K562 (cell line): ENCODE results near the gene BIN1. TPM values are rescaled to one million over a fixed set of nuclear protein-coding genes. Genes with fewer than 3 reads are reported as not detected.

ENCODE experiments used
- CEBPG ChIP-seq, 3 experiments: fragments of 200-800 bp in 1 of 3; sonication (Bioruptor generic) in 1 of 3; sonication (generic) in 1 of 3; formaldehyde crosslinking in 1 of 3; IDR thresholded peaks in 2 of 3; conservative IDR thresholded peaks in 1 of 3; 2 replicates each; pipeline versions ENCODE4 v1.6.1 to v1.8.0; 2016 to 2022; ENCODE audit warnings: missing compliant biosample characterization in 2 of 3, missing genetic modification characterization in 2 of 3, mild to moderate bottlenecking in 1 of 3, missing genetic modification reagents in 1 of 3
- CREB3 ChIP-seq: fragments of 450-650 bp; conservative IDR thresholded peaks from 2 replicates; pipeline ENCODE4 v1.6.1; 2016; ENCODE audit warnings: missing genetic modification characterization, low read depth, mild to moderate bottlenecking, missing compliant biosample characterization, moderate library complexity
- MAFF ChIP-seq: IDR thresholded peaks from 2 replicates; pipeline ENCODE4 v1.6.1; 2012; ENCODE audit warnings: low read length, improper control_type of control experiment
- NFIC ChIP-seq: fragments of 450-650 bp; IDR thresholded peaks from 2 replicates; pipeline ENCODE4 v1.6.1; 2017; ENCODE audit warnings: mild to moderate bottlenecking, inconsistent platforms
- POLR2A ChIP-seq: fragments of 450-650 bp; conservative IDR thresholded peaks from 2 replicates; pipeline ENCODE4 v1.6.1; 2016
- SETDB1 ChIP-seq: IDR thresholded peaks from one replicate; pipeline ENCODE4 v1.6.1; 2012; ENCODE audit warnings: low read length, control low read depth, inconsistent platforms
- ZBTB9 ChIP-seq: fragments of 450-650 bp; formaldehyde crosslinking; IDR thresholded peaks from 2 replicates; pipeline ENCODE4 v1.4.0; 2020; ENCODE audit warnings: mild to moderate bottlenecking, moderate library complexity
- ZNF253 ChIP-seq: fragments of 250-450 bp; sonication (Bioruptor Pico); conservative IDR thresholded peaks from 2 replicates; pipeline ENCODE4 v1.6.1; 2021; ENCODE audit warnings: mild to moderate bottlenecking
- ZNF316 ChIP-seq: fragments of 450-650 bp; IDR thresholded peaks from 2 replicates; pipeline ENCODE4 v1.6.1; 2016
- polyA plus RNA-seq, 8 experiments: library from polyadenylated mRNA; depleted of rRNA in 4 of 8; stranded (reverse) in 5 of 8; unstranded in 3 of 8; fragments of >200 nt; fragmentation: Nextera tagmentation in 2 of 8; fragmentation: Illumina TruSeq in 1 of 8; extraction: Ambion mirVana in 2 of 8; extraction: Trizol in 1 of 8; gene quantifications; 2 replicates each; pipeline versions ENCODE4 v1.2.1 to v1.2.3, GENCODE V29; 2011 to 2014; ENCODE audit warnings: inconsistent platforms in 1 of 8, missing spikeins in 1 of 8
- total RNA-seq, 7 experiments: library from RNA; depleted of rRNA in 6 of 7; stranded (reverse); fragments of >200 nt in 6 of 7; fragmentation: Illumina TruSeq in 2 of 7; extraction: Trizol in 2 of 7; gene quantifications; 2 replicates each; pipeline versions ENCODE4 v1.2.1 to v1.2.3, GENCODE V29; 2011 to 2021; ENCODE audit warnings: low replicate concordance in 1 of 7

BIN1 gene
- total and polyA plus RNA-seq, 9 of the 15 experiments (the other 6 are each of a cell fraction or from before 2014, with no cell fraction given): 0.04 to 2.8 (median 0.79) TPM; not detected in 1

DNA sequence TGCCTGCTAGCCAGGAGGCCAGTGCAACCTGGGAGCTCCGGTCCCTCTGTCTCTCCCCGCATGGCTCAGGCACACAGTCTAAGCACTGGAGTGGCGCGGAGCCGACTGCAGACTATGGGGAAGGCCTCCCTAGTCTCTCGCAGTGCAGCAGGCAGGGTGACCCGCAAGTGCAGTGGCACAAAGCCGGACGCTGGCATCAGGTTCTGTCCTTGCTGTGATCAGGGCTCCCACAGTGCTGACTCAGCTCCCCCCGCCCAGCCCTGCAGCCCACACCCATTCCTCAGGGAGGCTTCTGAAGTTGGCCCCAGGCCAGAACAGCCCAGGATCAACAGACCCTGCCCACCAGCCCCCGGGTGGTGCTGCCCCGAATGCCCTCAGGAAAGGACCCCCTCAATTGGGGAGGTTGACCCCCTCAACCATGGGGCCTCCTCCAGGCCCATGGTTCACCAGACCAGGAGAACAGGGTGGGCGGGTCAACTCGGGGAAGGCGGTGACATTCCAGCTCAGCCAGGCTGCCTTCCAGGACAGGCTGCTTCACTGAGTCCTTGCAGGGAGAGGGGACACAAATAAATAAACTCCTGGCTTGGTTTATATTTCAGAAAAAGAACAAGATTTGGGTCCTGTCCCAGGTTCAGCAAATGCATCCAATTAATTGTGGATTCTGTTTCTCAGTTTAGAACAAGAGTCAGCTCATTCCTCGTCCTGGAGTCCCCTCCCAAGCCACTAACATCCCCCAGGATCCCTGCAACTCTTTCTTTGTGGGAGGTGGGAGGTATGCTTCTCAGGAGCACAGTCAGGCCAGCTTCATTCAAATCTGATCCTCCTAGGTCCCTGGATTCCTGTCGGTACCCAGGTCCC, 12.2 kb downstream of the BIN1 start (continued):
- TF ChIP-seq ZBTB9 (no peak), SETDB1 (no peak), CREB3 (tag) (no peak), CEBPG (CRISPR knock-in tag; IDR thresholded peaks at IDR 0.05) (no peak), CEBPG (tag; conservative IDR thresholded peaks at IDR 0.05 in 1 of 2, IDR thresholded peaks at IDR 0.05 in 1 of 2) (no peak), MAFF (peak; percentile 3; the same call in 1 of the 2 replicates), POLR2A (no peak), NFIC (peak; percentile 91), ZNF253 (CRISPR knock-in tag) (no peak), ZNF316 (peak; percentile 78)
